DOHH2 (cell line): ENCODE measurements around the gene DNAH5.

Experiments
- EZH2phosphoT487 ChIP-seq: fragments of 200-600 bp; sonication (generic); IDR thresholded peaks from 2 replicates; pipeline ENCODE4 v1.6.1; 2017; ENCODE audit warnings: borderline replicate concordance, mild to moderate bottlenecking, antibody characterized with exemption, low read length, moderate library complexity, mixed read lengths
- TF ChIP-seq, protein P1 (sequence below): fragments of 200-600 bp; sonication (generic); IDR thresholded peaks from one replicate; pipeline ENCODE4 v1.5.1; 2014; ENCODE audit warnings: antibody characterized with exemption, mild to moderate bottlenecking, low read depth, low read length; ENCODE audit not compliant: poor library complexity, severe bottlenecking

DNA sequence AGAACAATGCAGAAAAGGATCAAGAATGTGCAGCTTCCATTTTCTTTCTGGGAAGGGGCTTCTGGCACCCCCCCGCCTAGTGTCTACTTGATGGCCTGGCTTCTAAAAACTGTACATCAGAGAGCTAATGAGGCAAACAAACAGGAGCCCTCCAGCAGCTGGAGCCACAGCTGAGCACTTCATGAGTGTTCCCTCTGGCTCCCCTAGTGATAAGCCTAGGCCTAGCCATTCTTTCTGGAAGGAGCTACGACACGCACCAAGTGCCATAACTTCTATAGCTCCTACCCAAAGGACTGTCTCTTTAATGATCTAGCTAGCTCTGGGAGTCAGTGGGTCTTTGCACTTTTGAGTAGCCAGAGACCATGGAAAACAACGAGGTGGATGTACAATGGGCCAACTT is 66.1 kb downstream of the DNAH5 start:
- TF ChIP-seq, protein P1, sequence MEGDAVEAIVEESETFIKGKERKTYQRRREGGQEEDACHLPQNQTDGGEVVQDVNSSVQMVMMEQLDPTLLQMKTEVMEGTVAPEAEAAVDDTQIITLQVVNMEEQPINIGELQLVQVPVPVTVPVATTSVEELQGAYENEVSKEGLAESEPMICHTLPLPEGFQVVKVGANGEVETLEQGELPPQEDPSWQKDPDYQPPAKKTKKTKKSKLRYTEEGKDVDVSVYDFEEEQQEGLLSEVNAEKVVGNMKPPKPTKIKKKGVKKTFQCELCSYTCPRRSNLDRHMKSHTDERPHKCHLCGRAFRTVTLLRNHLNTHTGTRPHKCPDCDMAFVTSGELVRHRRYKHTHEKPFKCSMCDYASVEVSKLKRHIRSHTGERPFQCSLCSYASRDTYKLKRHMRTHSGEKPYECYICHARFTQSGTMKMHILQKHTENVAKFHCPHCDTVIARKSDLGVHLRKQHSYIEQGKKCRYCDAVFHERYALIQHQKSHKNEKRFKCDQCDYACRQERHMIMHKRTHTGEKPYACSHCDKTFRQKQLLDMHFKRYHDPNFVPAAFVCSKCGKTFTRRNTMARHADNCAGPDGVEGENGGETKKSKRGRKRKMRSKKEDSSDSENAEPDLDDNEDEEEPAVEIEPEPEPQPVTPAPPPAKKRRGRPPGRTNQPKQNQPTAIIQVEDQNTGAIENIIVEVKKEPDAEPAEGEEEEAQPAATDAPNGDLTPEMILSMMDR, result no peak
- no peak for TF ChIP-seq EZH2phosphoT487
